Measurements from ENCODE around the gene SPATS2L. TPM values are rescaled to one million over a fixed set of nuclear protein-coding genes. Genes with fewer than 3 reads are reported as not detected.

SPATS2L gene
- total and polyA plus RNA-seq, 2 donors (not counting 1 experiment from before 2014, with no cell fraction given) = 0.27 to 0.44 TPM

GRCh38 chr2:200335657-200336056 is 29.2 kb downstream of the SPATS2L start:
- CTCF ChIA-PET = no interaction called here
- H3K27ac ChIP-seq (ENCODE audit: low read length in 2 of 2) = no peak overlapping the region
- H3K79me2 ChIP-seq (ENCODE audit: control insufficient read depth, insufficient read depth, low read length) = no peaks in the 10 kb centered on the region
- no peaks in the 10 kb centered on the region for H3K36me3 ChIP-seq (replicated peaks in 1 of 2; ENCODE audit: control extremely low read depth in 1 of 2, control insufficient read depth in 1 of 2, extremely low read depth in 1 of 2, insufficient read depth in 2 of 2, low read length in 1 of 2)
- H3K9me3 Mint-ChIP-seq (ENCODE audit: insufficient read depth) = no peaks in the 10 kb centered on the region
- no peak overlapping the region for H2AFZ ChIP-seq (ENCODE audit: insufficient read depth, low read depth, low read length, poor library complexity, severe bottlenecking)
- no peak overlapping the region for H3K9ac ChIP-seq (ENCODE audit: low read length)
- H3K4me2 ChIP-seq (replicated peaks; ENCODE audit: low read depth, low read length, poor library complexity, severe bottlenecking) = no peak overlapping the region
- POLR2A ChIA-PET = no interaction called here
- no peaks in the 10 kb centered on the region for H3K4me1 ChIP-seq (ENCODE audit: control insufficient read depth in 2 of 2, insufficient read depth in 2 of 2, low read length in 2 of 2)
- DNase-seq = no peak
- no peak overlapping the region for H3K4me3 Mint-ChIP-seq
- peaks cover 15% of the 10 kb centered on the region for H3K27me3 Mint-ChIP-seq
- no peak overlapping the region for H3K4me3 ChIP-seq (ENCODE audit: control extremely low read depth in 1 of 5, extremely low read depth in 1 of 5, insufficient read depth in 1 of 5, low read depth in 2 of 5, low read length in 4 of 5)
- no peaks in the 10 kb centered on the region for H3K9me3 ChIP-seq (ENCODE audit: control extremely low read depth in 1 of 3, control insufficient read depth in 2 of 3, insufficient read depth in 1 of 3, low read length in 2 of 3)
- no peaks in the 10 kb centered on the region for H3K4me1 Mint-ChIP-seq
- intact Hi-C loops (cut with micrococcal nuclease) = no loop called here
- H3K27ac Mint-ChIP-seq = no peak overlapping the region
- H3K27me3 ChIP-seq (replicated peaks in 1 of 4; ENCODE audit: control extremely low read depth in 1 of 4, control insufficient read depth in 3 of 4, insufficient read depth in 4 of 4, low read length in 3 of 4) = peaks cover 0 to 4% (median 0%) of the 10 kb centered on the region in 4 experiments
- WGBS (ENCODE audit: insufficient coverage) = 80% methylated on average over 1 of the region's 2 CpGs
- TF ChIP-seq EZH2 (IDR thresholded peaks at IDR 0.05; ENCODE audit: borderline replicate concordance, insufficient read depth, low read depth, low read length, poor library complexity, severe bottlenecking) = no peak
- TF ChIP-seq, protein P1, sequence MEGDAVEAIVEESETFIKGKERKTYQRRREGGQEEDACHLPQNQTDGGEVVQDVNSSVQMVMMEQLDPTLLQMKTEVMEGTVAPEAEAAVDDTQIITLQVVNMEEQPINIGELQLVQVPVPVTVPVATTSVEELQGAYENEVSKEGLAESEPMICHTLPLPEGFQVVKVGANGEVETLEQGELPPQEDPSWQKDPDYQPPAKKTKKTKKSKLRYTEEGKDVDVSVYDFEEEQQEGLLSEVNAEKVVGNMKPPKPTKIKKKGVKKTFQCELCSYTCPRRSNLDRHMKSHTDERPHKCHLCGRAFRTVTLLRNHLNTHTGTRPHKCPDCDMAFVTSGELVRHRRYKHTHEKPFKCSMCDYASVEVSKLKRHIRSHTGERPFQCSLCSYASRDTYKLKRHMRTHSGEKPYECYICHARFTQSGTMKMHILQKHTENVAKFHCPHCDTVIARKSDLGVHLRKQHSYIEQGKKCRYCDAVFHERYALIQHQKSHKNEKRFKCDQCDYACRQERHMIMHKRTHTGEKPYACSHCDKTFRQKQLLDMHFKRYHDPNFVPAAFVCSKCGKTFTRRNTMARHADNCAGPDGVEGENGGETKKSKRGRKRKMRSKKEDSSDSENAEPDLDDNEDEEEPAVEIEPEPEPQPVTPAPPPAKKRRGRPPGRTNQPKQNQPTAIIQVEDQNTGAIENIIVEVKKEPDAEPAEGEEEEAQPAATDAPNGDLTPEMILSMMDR (IDR thresholded peaks at IDR 0.05) = no peak
- H4K20me1 ChIP-seq (ENCODE audit: control insufficient read depth, insufficient read depth, low read length, poor library complexity, severe bottlenecking) = no peaks in the 10 kb centered on the region
- ATAC-seq (ENCODE audit: low read depth) = no peak

DNA sequence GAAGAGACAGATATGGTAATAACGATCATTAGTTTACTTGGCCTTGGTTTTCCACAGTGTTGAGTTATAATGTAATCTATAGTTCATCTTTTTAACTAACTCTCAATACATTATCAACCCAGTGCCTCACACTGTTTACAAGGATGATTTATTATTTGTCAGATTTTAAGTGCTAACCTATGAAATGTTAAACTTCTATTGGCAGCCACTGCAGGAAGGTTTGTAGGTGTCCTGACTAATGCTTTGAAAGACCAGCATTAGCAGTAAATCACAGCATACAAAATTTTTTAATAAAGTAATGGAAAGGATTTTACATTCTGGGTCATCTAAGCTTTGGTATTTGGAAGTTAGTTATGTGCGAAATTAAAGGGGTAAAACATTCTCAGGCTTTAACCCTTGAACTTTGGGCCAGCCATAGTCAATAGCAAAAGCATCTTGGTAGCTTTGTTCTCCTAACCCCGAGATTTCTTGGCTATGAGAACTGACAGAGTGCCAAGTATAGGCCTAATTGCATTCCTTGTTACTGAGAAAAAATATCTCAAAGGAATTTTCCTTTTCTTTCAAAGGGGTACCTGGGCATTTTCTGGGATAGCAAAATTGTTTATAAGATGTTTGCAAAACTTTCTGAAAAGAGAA is 30.6 kb downstream of the SPATS2L start:
- intact Hi-C loops (cut with micrococcal nuclease) = no loop called here
- no peak for DNase-seq
- no peak overlapping the region for H3K4me3 ChIP-seq (ENCODE audit: control extremely low read depth in 1 of 5, extremely low read depth in 1 of 5, insufficient read depth in 1 of 5, low read depth in 2 of 5, low read length in 4 of 5)
- H3K4me3 Mint-ChIP-seq = no peak overlapping the region
- H3K9me3 Mint-ChIP-seq (ENCODE audit: insufficient read depth) = no peaks in the 10 kb centered on the region
- no peaks in the 10 kb centered on the region for H4K20me1 ChIP-seq (ENCODE audit: control insufficient read depth, insufficient read depth, low read length, poor library complexity, severe bottlenecking)
- H3K4me1 ChIP-seq (ENCODE audit: control insufficient read depth in 2 of 2, insufficient read depth in 2 of 2, low read length in 2 of 2) = no peaks in the 10 kb centered on the region
- H3K79me2 ChIP-seq (ENCODE audit: control insufficient read depth, insufficient read depth, low read length) = no peaks in the 10 kb centered on the region
- no peaks in the 10 kb centered on the region for H3K36me3 ChIP-seq (replicated peaks in 1 of 2; ENCODE audit: control extremely low read depth in 1 of 2, control insufficient read depth in 1 of 2, extremely low read depth in 1 of 2, insufficient read depth in 2 of 2, low read length in 1 of 2)
- H3K4me1 Mint-ChIP-seq = no peaks in the 10 kb centered on the region
- H3K9ac ChIP-seq (ENCODE audit: low read length) = no peak overlapping the region
- H2AFZ ChIP-seq (ENCODE audit: insufficient read depth, low read depth, low read length, poor library complexity, severe bottlenecking) = no peak overlapping the region
- no peak overlapping the region for H3K4me2 ChIP-seq (replicated peaks; ENCODE audit: low read depth, low read length, poor library complexity, severe bottlenecking)
- TF ChIP-seq, protein P1 (IDR thresholded peaks at IDR 0.05) = no peak
- no peak for TF ChIP-seq EZH2 (IDR thresholded peaks at IDR 0.05; ENCODE audit: borderline replicate concordance, insufficient read depth, low read depth, low read length, poor library complexity, severe bottlenecking)
- no peak overlapping the region for H3K27ac Mint-ChIP-seq
- H3K27me3 ChIP-seq (replicated peaks in 1 of 4; ENCODE audit: control extremely low read depth in 1 of 4, control insufficient read depth in 3 of 4, insufficient read depth in 4 of 4, low read length in 3 of 4) = peaks cover 0 to 4% (median 0%) of the 10 kb centered on the region in 4 experiments
- ChIA-PET POLR2A (no interaction called here), CTCF (interaction anchor here (0.7 kb wide), 1 partner anchor 8 kb away, joined by 3 read pairs; no protein-coding TSS in a partner anchor)
- peaks cover 11% of the 10 kb centered on the region for H3K27me3 Mint-ChIP-seq
- ATAC-seq (ENCODE audit: low read depth) = no peak
- no peak overlapping the region for H3K27ac ChIP-seq (ENCODE audit: low read length in 2 of 2)
- H3K9me3 ChIP-seq (ENCODE audit: control extremely low read depth in 1 of 3, control insufficient read depth in 2 of 3, insufficient read depth in 1 of 3, low read length in 2 of 3) = no peaks in the 10 kb centered on the region
- no CpG with 5 or more reads among the region's 3 CpGs for WGBS (ENCODE audit: insufficient coverage)
